ENCODE results near the gene VAPA. TPM values are rescaled to one million over a fixed set of nuclear protein-coding genes. Genes with fewer than 3 reads are reported as not detected.

Gene VAPA
- 257 TPM for total RNA-seq

GRCh38 chr18:9913526-9914333 is at the start of gene VAPA:
Gene VAPA (plus strand): TSS chr18:9914016. CDS start chr18:9914257, 241 bp downstream.

GRCh38 chr18:9885170-9886004 is 28.4 kb upstream of the VAPA start, which contains the start of gene TXNDC2:
Gene TXNDC2 (plus strand): TSS chr18:9885973. CDS start chr18:9886681, 708 bp downstream.

Other genes with a start within 250 kb of the VAPA start
- 29.4 TPM for gene RAB31, start 205.7 kb upstream of the VAPA start, total RNA-seq
- not detected for gene TXNDC2, start 28.0 kb upstream of the VAPA start, total RNA-seq